ENCODE results near the gene CHST11.

DNA sequence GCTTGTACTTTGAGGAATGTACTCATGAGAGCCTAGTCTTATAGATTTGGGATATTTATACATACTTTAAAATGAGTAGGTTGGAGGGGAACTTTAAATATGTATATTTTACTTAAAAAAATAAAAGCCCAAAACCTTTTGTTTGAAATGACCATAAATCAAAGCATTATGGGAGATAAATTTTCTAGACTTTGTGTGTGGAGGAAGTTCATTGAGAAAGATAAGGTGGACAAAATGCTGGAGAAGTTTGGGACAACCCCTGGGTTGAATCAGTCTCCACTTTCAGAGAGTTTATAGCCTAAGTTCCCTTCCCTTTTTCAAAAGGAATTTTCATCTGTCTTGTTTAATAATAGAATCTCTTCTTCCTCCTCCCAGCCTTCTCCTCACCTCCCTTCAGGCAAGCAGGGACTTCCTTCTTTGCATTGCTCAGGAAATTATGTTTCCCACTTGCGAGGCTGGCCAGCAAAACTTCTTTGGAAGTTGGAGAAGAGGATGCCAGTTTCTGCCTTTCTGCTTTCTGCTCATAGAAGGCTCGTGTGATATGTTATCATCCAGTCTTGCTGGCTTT is 54.2 kb downstream of the CHST11 start:
- TF ChIP-seq POLR2A (IDR thresholded peaks at IDR 0.05): no peak
- TF ChIP-seq, protein P1, sequence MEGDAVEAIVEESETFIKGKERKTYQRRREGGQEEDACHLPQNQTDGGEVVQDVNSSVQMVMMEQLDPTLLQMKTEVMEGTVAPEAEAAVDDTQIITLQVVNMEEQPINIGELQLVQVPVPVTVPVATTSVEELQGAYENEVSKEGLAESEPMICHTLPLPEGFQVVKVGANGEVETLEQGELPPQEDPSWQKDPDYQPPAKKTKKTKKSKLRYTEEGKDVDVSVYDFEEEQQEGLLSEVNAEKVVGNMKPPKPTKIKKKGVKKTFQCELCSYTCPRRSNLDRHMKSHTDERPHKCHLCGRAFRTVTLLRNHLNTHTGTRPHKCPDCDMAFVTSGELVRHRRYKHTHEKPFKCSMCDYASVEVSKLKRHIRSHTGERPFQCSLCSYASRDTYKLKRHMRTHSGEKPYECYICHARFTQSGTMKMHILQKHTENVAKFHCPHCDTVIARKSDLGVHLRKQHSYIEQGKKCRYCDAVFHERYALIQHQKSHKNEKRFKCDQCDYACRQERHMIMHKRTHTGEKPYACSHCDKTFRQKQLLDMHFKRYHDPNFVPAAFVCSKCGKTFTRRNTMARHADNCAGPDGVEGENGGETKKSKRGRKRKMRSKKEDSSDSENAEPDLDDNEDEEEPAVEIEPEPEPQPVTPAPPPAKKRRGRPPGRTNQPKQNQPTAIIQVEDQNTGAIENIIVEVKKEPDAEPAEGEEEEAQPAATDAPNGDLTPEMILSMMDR (IDR thresholded peaks at IDR 0.05): no peak

Data from ovary (tissue), 3 donors.